Neural cell (in vitro differentiated cells): Measurements from ENCODE around the gene CAAP1. TPM values are rescaled to one million over a fixed set of nuclear protein-coding genes. Genes with fewer than 3 reads are reported as not detected.

Source experiments
- H2AFZ ChIP-seq: fragments of 200-600, 300-800 bp; sonication (generic), shearing (Covaris generic); 2 replicates; pipeline ENCODE4 v1.6.0; 2014; ENCODE audit warnings: low read depth, mild to moderate bottlenecking, antibody characterized with exemption, low read length, moderate library complexity
- H3F3A ChIP-seq: fragments of 200-600 bp; shearing (Covaris generic); 2 replicates; pipeline ENCODE4 v1.6.1; 2016; ENCODE audit warnings: mild to moderate bottlenecking, moderate library complexity, mixed read lengths, antibody characterized with exemption, low read length; ENCODE audit not compliant: insufficient read depth, poor library complexity, severe bottlenecking
- H3K27ac ChIP-seq: fragments of 200-600, 300-800 bp; sonication (generic), shearing (Covaris generic); 2 replicates; pipeline ENCODE4 v1.5.1; 2014; ENCODE audit warnings: mild to moderate bottlenecking, low read length, moderate library complexity
- H3K27me3 ChIP-seq: fragments of 300-800, 200-600 bp; sonication (generic), shearing (Covaris generic); 2 replicates; pipeline ENCODE4 v1.6.0; 2014; ENCODE audit warnings: mild to moderate bottlenecking, low read depth, low read length, moderate library complexity; ENCODE audit not compliant: insufficient read depth
- H3K36me3 ChIP-seq: fragments of 300-800, 200-600 bp; sonication (generic), shearing (Covaris generic); 2 replicates; pipeline ENCODE4 v1.5.1; 2014; ENCODE audit warnings: mild to moderate bottlenecking, antibody characterized with exemption, low read length, moderate library complexity; ENCODE audit not compliant: insufficient read depth
- H3K4me2 ChIP-seq: fragments of 300-800, 200-600 bp; sonication (generic), shearing (Covaris generic); 2 replicates; pipeline ENCODE4 v1.6.0; 2014; ENCODE audit warnings: mild to moderate bottlenecking, low read length
- H3K4me3 ChIP-seq: fragments of 300-800, 200-600 bp; sonication (generic), shearing (Covaris generic); 2 replicates; pipeline ENCODE4 v1.5.1; 2014; ENCODE audit warnings: mild to moderate bottlenecking, low read length, moderate library complexity
- H3K79me2 ChIP-seq: fragments of 200-600 bp; shearing (Covaris generic); replicated peaks from 2 replicates; pipeline ENCODE4 v1.6.0; 2014; ENCODE audit warnings: mild to moderate bottlenecking, low read length, moderate library complexity; ENCODE audit not compliant: insufficient read depth
- H3K9ac ChIP-seq: fragments of 300-800, 200-600 bp; sonication (generic), shearing (Covaris generic); 2 replicates; pipeline ENCODE4 v1.6.1; 2016; ENCODE audit warnings: mild to moderate bottlenecking, low read length, mixed read lengths
- H3K9me2 ChIP-seq: fragments of 200-600 bp; shearing (Covaris generic); 2 replicates; pipeline ENCODE4 v1.6.1; 2016; ENCODE audit warnings: mild to moderate bottlenecking, low read length, mixed read lengths; ENCODE audit not compliant: insufficient read depth
- H3K9me3 ChIP-seq: fragments of 200-600, 300-800 bp; sonication (generic), shearing (Covaris generic); 2 replicates; pipeline ENCODE4 v1.6.1; 2016; ENCODE audit warnings: mild to moderate bottlenecking, mixed run types, low read length, moderate library complexity, mixed read lengths
- H4K20me1 ChIP-seq: fragments of 200-600 bp; shearing (Covaris generic); 2 replicates; pipeline ENCODE4 v1.6.1; 2016; ENCODE audit warnings: mild to moderate bottlenecking, mixed run types; ENCODE audit not compliant: insufficient read depth
- CTCF ChIP-seq: fragments of 450-650 bp; IDR thresholded peaks from 2 replicates; pipeline ENCODE4 v1.5.1; 2014; ENCODE audit warnings: antibody characterized with exemption, mild to moderate bottlenecking, moderate library complexity; ENCODE audit not compliant: poor library complexity, severe bottlenecking
- EP300 ChIP-seq: fragments of 450-650 bp; conservative IDR thresholded peaks from 2 replicates; pipeline ENCODE4 v1.6.1; 2014; ENCODE audit warnings: antibody characterized with exemption, mild to moderate bottlenecking, moderate library complexity; ENCODE audit not compliant: poor library complexity, severe bottlenecking
- EZH2 ChIP-seq: fragments of 200-600, 300-800 bp; shearing (Covaris generic), sonication (generic); IDR thresholded peaks from 2 replicates; pipeline ENCODE4 v1.6.1; 2014; ENCODE audit warnings: antibody characterized with exemption, low read length, borderline replicate concordance, mild to moderate bottlenecking; ENCODE audit not compliant: insufficient read depth, poor library complexity, severe bottlenecking
- MXI1 ChIP-seq: fragments of 450-650 bp; conservative IDR thresholded peaks from 2 replicates; pipeline ENCODE4 v1.6.1; 2014; ENCODE audit warnings: antibody characterized with exemption, mild to moderate bottlenecking; ENCODE audit not compliant: poor library complexity, severe bottlenecking
- POLR2AphosphoS5 ChIP-seq: IDR thresholded peaks from 2 replicates; pipeline ENCODE4 v1.6.1; 2012
- RAD21 ChIP-seq: fragments of 450-650 bp; conservative IDR thresholded peaks from 2 replicates; pipeline ENCODE4 v1.6.1; 2014; ENCODE audit warnings: antibody characterized with exemption, mild to moderate bottlenecking, moderate library complexity
- REST ChIP-seq: IDR thresholded peaks from 2 replicates; pipeline ENCODE4 v1.6.1; 2012; ENCODE audit warnings: borderline replicate concordance
- SMC3 ChIP-seq: fragments of 450-650 bp; conservative IDR thresholded peaks from 2 replicates; pipeline ENCODE4 v1.6.1; 2014; ENCODE audit warnings: antibody characterized with exemption, mild to moderate bottlenecking, moderate library complexity; ENCODE audit not compliant: poor library complexity
- TAF1 ChIP-seq: IDR thresholded peaks from 2 replicates; pipeline ENCODE4 v1.6.1; 2012; ENCODE audit warnings: low read depth
- polyA plus RNA-seq: library from polyadenylated mRNA; depleted of rRNA; stranded (reverse); fragments of >200 nt; gene quantifications from 2 replicates; pipeline ENCODE4 v1.2.3, GENCODE V29; 2014

Gene CAAP1
- polyA plus RNA-seq, 1 donor from 2014 or later, result 14.9 TPM

GRCh38 chr9:26904070-26904469, 11.5 kb upstream of the CAAP1 start:
- Histone ChIP-seq H3K36me3 (no peaks in the 10 kb centered on the region), H3K9ac (no peak overlapping the region), H3K4me2 (no peak overlapping the region), H3K9me3 (no peaks in the 10 kb centered on the region), H4K20me1 (no peaks in the 10 kb centered on the region), H3K4me3 (no peak overlapping the region), H3K79me2 (no peaks in the 10 kb centered on the region), H3K9me2 (no peaks in the 10 kb centered on the region), H2AFZ (no peak overlapping the region), H3F3A (no peaks in the 10 kb centered on the region), H3K27me3 (no peaks in the 10 kb centered on the region), H3K27ac (no peak overlapping the region)
- no peak for TF ChIP-seq EP300
- no peak for TF ChIP-seq EZH2
- TF ChIP-seq TAF1, result no peak
- no peak for TF ChIP-seq RAD21
- no peak for TF ChIP-seq CTCF
- TF ChIP-seq REST, result no peak
- no peak for TF ChIP-seq SMC3
- TF ChIP-seq POLR2AphosphoS5, result no peak
- TF ChIP-seq MXI1, result no peak

- Histone ChIP-seq H3K9me3 (no peaks in the 10 kb centered on the region), H3K79me2 (peaks cover 29% of the 10 kb centered on the region), H3K9me2 (no peaks in the 10 kb centered on the region), H3K9ac (peak overlapping the region; percentile 86), H3K27ac (peak overlapping the region; percentile 94), H4K20me1 (no peaks in the 10 kb centered on the region), H3K36me3 (no peaks in the 10 kb centered on the region), H3K27me3 (no peaks in the 10 kb centered on the region), H3K4me2 (peak overlapping the region; percentile 84), H3F3A (peaks cover 4% of the 10 kb centered on the region), H3K4me3 (peak overlapping the region; percentile 89), H2AFZ (peak overlapping the region; percentile 97)
- no peak for TF ChIP-seq EZH2
- TF ChIP-seq MXI1, result no peak
- no peak for TF ChIP-seq RAD21
- no peak for TF ChIP-seq EP300
- no peak for TF ChIP-seq SMC3
- TF ChIP-seq CTCF, result no peak
- no peak for TF ChIP-seq REST
- TF ChIP-seq TAF1, result no peak
- TF ChIP-seq POLR2AphosphoS5, result no peak
Measured at GRCh38 chr9:26893030-26893676, 551 bp upstream of the CAAP1 start.
